Activated T-cell treated with anti-CD3 and anti-CD28 coated beads, Interleukin-2, amount 50 U/mL, for 24 hours (primary cell): Measurements from ENCODE around the gene QARS1.

Source experiments
- DNase-seq: peaks from one replicate; pipeline ENCODE4 v3.0.0-alpha.2; 2020
- H3K27ac Mint-ChIP-seq: 2 replicates; pipeline ENCODE4 v1.8.0; 2020; ENCODE audit warnings: mild to moderate bottlenecking, mixed read lengths
- H3K27me3 Mint-ChIP-seq: 2 replicates; pipeline ENCODE4 v1.8.0; 2020; ENCODE audit warnings: mixed read lengths
- H3K36me3 Mint-ChIP-seq: 2 replicates; pipeline ENCODE4 v1.8.0; 2020; ENCODE audit warnings: low read depth, mixed read lengths
- H3K4me1 Mint-ChIP-seq: 2 replicates; pipeline ENCODE4 v1.8.0; 2020; ENCODE audit warnings: low read depth, mixed read lengths
- H3K4me3 Mint-ChIP-seq: 2 replicates; pipeline ENCODE4 v1.8.0; 2020; ENCODE audit warnings: mild to moderate bottlenecking, moderate library complexity, mixed read lengths
- H3K9me3 Mint-ChIP-seq: 2 replicates; pipeline ENCODE4 v1.8.0; 2020; ENCODE audit warnings: mixed read lengths

Gene QARS1

DNA sequence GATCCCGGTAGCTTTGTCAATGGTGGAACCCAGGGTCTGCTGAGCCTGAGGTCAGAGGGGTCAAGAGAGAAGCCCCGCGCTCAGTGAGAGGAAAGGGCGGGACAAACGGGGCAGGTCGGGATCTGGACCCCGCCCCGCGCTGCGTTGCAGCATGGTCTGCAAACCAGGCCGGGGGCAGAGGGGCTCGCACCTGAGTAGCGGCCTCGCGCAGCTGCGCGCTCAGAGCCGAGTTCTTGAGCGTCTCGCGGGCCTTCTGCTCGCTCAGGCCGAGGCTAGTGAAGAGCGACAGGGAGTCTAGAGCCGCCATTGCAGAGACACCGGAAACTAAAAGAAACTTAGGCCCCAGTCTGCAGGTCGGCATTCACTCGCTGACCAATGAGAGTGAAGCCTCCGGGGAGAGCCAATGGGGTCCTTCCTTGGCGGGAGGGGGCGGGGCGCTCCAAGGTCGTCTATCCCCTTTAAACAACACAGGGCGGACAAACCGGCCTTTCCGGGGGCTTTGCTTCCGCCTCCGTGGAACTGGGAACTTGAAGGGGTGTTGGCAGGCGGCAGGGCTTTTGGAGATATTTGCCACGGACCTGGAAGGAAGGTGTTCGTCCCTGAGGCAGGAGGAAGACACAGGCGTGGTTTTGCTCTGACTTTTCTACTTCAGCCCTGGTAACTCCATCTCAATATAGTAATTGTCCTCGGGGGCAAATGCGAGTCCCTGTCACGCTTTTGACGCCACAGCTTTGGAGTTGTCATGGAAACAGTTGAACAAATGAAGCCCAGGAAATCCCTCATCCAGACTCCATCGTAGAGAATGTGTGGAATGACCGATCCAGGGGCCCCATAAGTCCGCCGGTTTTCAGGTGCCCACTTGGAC lies at the start of gene QARS1:
QARS1 (minus strand) TSS at position 331 of the 865 bp plus-strand sequence; CDS start at position 307, 24 bp downstream.
- H3K27me3 Mint-ChIP-seq = no peaks in the 10 kb centered on the region
- peak within 1 kb of the TSS; percentile 99 for H3K4me3 Mint-ChIP-seq
- DNase-seq = peak; percentile 89
- peaks cover 80% of the 10 kb centered on the region for H3K36me3 Mint-ChIP-seq
- H3K4me1 Mint-ChIP-seq = peaks cover 33% of the 10 kb centered on the region
- peak within 1 kb of the TSS; percentile 98 for H3K27ac Mint-ChIP-seq
- H3K9me3 Mint-ChIP-seq = no peaks in the 10 kb centered on the region

DNA sequence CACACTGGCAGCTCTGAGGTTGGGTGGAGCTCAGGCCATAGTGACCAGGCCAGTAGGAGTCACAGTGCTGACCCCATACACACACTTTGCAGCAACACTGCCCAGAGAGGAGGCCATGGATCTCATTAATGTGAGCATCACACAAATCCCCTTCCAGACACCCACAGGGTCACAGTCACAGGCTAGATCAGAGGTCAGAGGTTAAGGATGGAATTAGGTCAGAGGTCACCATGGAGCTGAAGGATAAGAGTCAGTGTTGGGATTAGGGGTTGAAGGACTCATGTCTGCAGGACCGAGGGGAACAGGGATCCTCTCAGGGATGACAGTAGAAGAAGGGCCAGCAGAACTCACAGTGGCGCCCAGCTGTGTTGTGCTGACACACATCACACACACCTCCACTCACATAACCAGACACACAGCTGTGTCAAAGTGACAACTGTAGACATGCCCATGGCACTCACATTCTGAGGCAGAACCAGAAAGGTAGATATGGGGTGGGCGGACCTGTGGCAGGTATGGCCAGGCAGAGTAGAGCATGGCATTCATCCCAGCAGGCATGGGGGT lies 48.9 kb upstream of the QARS1 start:
- H3K4me3 Mint-ChIP-seq = no peak overlapping the region
- DNase-seq = no peak
- peaks cover 3% of the 10 kb centered on the region for H3K4me1 Mint-ChIP-seq
- H3K27ac Mint-ChIP-seq = no peak overlapping the region
- H3K36me3 Mint-ChIP-seq = no peaks in the 10 kb centered on the region
- no peaks in the 10 kb centered on the region for H3K27me3 Mint-ChIP-seq
- no peaks in the 10 kb centered on the region for H3K9me3 Mint-ChIP-seq

DNA sequence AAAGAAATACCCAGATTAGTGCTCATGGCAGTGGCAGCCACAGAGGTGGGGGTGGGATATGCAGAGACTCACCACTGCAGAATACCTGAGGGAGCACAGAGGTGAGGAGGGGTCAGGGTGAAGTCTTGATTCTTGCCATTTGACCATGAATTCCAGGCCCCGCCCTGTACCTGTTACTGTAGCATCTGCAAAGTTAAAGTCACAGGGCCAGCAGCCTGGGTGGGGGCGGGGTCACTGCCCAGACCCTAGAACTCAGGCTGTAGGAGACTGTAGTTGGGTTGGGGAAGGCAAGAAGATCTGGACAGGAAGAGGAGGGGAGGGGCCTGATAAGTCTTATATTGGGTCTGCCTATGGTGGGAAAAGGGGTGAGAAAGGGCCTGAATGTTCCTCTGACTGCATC lies 47.1 kb upstream of the QARS1 start:
- Mint-ChIP-seq H3K27ac (no peak overlapping the region), H3K27me3 (no peaks in the 10 kb centered on the region), H3K36me3 (no peaks in the 10 kb centered on the region), H3K4me1 (no peaks in the 10 kb centered on the region), H3K4me3 (no peak overlapping the region), H3K9me3 (no peaks in the 10 kb centered on the region)
- DNase-seq = no peak

DNA sequence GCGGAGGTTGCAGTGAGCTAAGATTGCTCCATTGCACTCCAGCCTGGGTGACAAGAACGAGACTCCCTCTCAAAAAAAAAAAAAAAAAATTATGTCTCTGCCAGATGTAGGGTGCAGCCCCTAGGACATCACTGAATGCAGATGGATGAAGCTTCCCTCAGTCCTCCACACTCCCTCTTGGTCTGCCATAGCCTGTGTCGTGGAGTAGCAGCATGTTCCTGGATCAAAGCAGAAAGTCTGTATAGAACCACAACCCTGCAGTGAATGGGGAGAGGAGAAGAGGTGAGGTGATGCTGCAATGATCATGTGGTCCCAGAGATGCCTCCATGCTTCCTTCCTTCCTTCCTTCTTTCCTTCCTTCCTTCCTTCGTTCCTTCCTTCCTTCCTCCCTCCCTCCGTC lies 43.6 kb upstream of the QARS1 start:
- Mint-ChIP-seq H3K4me1 (no peaks in the 10 kb centered on the region), H3K36me3 (no peaks in the 10 kb centered on the region), H3K27me3 (no peaks in the 10 kb centered on the region), H3K4me3 (no peak overlapping the region), H3K27ac (no peak overlapping the region), H3K9me3 (no peaks in the 10 kb centered on the region)
- DNase-seq = no peak

DNA sequence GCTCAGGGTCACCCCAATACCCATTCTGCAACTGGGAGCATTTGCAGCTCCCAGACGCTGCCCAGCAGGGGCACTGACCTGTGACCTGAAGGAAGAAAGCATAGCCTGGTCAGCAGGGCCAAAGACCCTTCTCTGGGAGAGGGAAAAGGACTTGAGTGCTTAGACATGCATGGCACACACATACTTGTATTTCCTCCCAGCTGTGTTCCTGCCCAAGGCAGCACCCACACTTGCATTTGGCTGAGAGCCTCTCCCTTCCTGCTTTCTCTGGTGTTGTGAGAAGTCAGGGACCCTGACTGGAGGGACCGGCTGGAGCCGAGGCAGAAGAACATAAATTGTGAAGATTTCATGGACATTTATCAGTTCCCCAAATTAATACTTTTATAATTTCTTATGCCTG lies 35.5 kb upstream of the QARS1 start:
- Mint-ChIP-seq H3K4me1 (no peaks in the 10 kb centered on the region), H3K27ac (no peak overlapping the region), H3K27me3 (peaks cover 6% of the 10 kb centered on the region), H3K36me3 (no peaks in the 10 kb centered on the region), H3K4me3 (no peak overlapping the region), H3K9me3 (peaks cover 4% of the 10 kb centered on the region)
- DNase-seq = no peak

DNA sequence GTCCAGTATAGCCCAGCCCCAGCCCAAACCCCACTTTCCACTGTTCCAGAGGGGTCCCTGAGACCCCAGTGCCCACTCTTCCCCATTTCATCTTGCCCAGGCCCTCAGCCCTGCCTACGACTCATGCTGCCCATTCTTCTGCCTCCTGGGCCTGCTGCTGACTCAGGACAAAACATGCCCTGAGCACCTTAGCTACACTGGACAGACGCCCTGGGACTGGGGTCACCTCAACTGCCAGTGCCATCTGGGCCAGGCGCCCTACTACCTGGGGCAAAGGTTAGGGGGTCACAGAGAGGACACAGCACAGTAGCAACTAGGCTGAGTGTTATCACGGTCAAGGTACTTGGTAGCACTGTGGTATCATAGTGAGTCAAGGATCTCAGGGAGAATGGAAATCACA lies 30.9 kb upstream of the QARS1 start:
- H3K27me3 Mint-ChIP-seq = peaks cover 33% of the 10 kb centered on the region
- no peak overlapping the region for H3K4me3 Mint-ChIP-seq
- H3K27ac Mint-ChIP-seq = no peak overlapping the region
- H3K36me3 Mint-ChIP-seq = no peaks in the 10 kb centered on the region
- peaks cover 1% of the 10 kb centered on the region for H3K4me1 Mint-ChIP-seq
- DNase-seq = no peak
- no peaks in the 10 kb centered on the region for H3K9me3 Mint-ChIP-seq

DNA sequence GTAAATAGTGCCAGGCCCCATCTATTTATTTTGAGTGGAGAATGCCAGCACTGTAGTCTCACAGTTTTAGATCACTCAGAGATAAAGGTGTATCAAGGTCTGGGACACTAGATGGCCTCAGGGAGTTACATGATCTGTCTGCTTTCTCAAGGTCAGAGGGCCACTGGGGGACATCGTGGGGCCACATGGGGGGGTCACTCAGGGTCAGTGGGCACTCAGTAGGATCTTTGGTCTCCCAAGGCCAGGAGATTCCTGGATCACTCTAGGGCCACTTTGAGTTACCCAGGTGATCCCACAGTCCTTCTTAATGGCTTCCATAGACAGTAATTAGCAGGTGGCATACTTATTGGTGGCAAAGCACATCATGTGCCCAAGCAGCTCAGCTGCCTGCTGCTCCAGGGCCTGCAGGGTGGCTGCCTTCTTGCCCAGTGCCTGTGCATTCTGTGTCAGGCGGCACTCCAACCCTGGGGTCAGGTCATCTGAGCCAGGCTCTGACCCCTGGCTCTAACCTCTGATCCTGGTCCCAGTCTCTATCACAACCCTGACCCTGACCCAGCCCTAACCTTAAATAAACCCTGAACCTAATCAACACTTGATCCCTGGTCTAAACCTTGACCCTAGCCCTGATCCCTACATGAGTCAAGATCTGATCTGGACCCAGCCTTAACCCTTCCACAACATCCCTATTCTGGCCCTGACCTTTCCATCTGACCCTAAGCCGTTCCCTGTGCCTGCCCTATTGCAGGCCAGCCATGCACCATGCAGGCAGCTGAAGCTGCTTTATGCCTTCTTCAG lies 30.1 kb upstream of the QARS1 start:
- Mint-ChIP-seq H3K36me3 (no peaks in the 10 kb centered on the region), H3K9me3 (no peaks in the 10 kb centered on the region), H3K4me3 (no peak overlapping the region), H3K27me3 (peaks cover 33% of the 10 kb centered on the region), H3K4me1 (peaks cover 1% of the 10 kb centered on the region), H3K27ac (no peak overlapping the region)
- DNase-seq = no peak

DNA sequence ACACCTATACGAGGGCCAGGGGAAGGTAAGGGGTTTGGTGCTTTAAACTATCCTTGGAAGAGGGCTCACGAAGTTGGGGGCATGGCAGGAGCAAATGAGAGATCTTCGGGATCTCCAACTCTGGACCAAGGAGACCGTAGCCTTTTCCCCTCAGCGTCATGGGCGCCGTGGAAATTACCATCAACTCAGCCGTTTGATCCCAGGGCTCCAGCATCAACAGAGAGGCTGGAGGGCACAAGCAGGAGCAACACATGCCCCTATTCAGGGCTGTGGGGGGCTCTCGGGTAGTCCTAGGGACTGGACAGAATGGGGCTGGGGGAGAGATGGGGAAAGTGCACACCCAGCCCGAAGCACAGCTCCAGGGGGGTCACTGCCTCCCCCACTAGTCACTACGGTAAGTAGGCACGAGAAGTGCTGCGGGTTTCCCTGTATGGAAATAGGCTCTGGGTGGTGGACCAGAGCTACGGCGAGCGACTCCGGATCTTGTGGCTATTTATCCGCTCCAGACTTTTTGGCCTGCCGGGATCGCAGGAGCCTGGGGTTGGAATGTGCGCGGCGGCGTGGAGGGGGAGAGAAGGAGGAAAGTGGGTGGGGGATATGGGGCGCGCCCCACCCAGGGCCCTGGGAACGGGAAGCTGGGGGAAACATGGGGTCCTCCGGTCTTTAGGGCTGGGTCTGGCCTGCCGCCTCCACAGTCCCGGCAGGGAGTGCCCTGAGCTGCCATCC lies 28.8 kb upstream of the QARS1 start:
- Mint-ChIP-seq H3K27ac (no peak overlapping the region), H3K9me3 (no peaks in the 10 kb centered on the region), H3K4me1 (peaks cover 1% of the 10 kb centered on the region), H3K36me3 (no peaks in the 10 kb centered on the region), H3K4me3 (no peak overlapping the region), H3K27me3 (peaks cover 33% of the 10 kb centered on the region)
- DNase-seq = no peak

DNA sequence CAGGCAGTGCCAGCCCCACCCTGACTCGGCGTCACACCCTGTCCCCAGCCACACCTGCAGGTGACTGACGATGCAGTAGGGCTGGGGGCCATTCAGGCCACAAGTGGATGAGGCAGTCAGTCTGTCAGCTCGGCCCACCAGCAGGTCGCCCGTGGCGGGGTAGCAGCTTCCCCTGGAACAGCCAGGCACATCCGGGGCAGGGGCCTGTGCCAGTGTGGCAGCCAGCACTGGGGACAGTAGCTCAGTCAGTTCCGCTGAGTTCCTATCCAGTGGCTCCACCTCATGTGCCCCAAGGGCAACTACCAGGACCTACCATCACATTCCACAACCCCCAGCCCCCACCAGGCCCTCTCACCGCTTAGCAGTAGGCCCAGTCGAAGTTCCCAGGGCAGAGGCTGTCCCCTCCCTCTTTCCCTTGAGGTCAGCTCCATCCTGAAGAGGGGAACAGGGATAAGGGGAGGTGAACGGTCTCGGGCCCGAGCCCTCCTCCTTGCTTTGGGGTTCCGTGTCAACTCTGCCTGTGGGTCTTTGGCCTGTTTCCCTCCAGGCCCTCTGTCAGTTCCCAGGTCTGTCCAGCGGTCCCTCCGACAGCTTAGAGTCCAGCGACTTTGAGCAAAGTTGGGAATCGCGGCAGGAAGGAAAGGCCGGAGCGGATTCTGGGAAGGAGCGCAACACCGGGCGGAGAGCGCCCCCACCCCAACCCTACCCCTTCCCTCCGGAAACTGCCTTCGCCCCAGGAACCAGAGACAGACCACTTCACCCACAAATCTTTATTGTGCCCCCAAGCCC lies 28.1 kb upstream of the QARS1 start, which contains the start of gene LAMB2:
LAMB2 (minus strand) TSS at position 614 of the 789 bp plus-strand sequence; CDS start at position 431, 183 bp downstream.
- DNase-seq = no peak
- H3K27ac Mint-ChIP-seq = no peak within 1 kb of the TSS
- H3K4me3 Mint-ChIP-seq = no peak within 1 kb of the TSS
- peaks cover 30% of the 10 kb centered on the region for H3K27me3 Mint-ChIP-seq
- H3K9me3 Mint-ChIP-seq = no peaks in the 10 kb centered on the region
- H3K4me1 Mint-ChIP-seq = peaks cover 1% of the 10 kb centered on the region
- no peaks in the 10 kb centered on the region for H3K36me3 Mint-ChIP-seq

DNA sequence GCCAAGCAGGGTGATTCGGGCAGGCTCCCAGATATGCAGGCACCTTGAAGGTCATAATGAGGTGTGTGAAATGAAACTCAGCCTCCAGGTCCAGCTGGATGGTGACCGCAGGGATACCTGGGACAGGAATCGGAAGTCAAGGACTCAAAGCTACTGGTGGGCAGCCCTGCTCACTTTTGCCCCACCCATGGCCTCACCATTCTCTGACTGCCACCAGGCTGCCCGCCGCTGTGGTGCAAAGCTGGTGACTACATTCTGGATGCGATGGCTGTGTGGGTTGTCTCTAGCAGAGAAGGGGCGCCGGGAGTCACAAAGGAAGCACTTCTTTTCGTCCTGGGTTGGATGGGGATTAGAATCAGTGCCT lies 27.5 kb upstream of the QARS1 start:
- no peaks in the 10 kb centered on the region for H3K9me3 Mint-ChIP-seq
- no peak for DNase-seq
- H3K27ac Mint-ChIP-seq = no peak overlapping the region
- H3K4me1 Mint-ChIP-seq = peaks cover 1% of the 10 kb centered on the region
- no peaks in the 10 kb centered on the region for H3K36me3 Mint-ChIP-seq
- peaks cover 27% of the 10 kb centered on the region for H3K27me3 Mint-ChIP-seq
- H3K4me3 Mint-ChIP-seq = no peak overlapping the region

DNA sequence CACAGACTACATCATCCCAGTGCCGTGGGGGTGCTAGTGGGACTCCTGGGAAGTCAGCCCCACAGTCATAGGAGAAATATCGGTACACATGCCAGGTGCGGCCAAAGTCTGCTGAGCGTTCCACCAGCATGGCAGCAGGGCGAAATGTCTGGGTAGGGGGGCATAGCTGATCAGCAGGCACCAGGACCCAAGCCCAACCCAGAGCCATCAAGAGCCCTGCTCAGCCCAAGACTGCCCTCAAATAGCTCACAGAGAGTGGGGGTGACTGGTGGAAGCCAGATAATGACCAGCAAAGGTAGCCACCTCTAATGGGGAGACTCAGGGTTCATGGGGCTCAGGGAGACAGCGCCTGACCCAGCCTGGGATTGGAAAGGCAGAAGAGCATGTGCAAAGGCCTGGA lies 27.0 kb upstream of the QARS1 start:
- H3K27me3 Mint-ChIP-seq = peaks cover 27% of the 10 kb centered on the region
- H3K4me3 Mint-ChIP-seq = no peak overlapping the region
- H3K36me3 Mint-ChIP-seq = no peaks in the 10 kb centered on the region
- H3K9me3 Mint-ChIP-seq = no peaks in the 10 kb centered on the region
- no peak overlapping the region for H3K27ac Mint-ChIP-seq
- peaks cover 1% of the 10 kb centered on the region for H3K4me1 Mint-ChIP-seq
- no peak for DNase-seq

DNA sequence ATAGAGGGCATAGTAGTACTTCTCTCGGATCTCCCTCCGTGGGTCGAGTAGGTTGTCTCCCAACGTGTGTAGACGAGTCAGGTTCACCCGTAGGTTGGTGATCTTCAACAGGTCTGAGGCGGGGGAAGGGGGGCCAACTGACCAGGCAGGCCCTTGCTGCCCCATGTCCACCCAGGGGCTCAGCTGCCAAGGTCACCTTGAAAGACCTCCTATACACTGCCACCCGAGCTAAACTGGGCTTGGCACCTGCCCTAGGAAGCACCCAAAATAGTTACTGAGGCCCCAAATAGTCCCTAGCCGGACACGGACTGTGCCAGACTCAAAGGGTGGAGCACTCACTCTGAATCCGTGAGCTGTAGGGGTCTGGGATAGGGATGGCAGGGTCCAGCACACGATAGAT lies 26.5 kb upstream of the QARS1 start:
- no peaks in the 10 kb centered on the region for H3K9me3 Mint-ChIP-seq
- peaks cover 1% of the 10 kb centered on the region for H3K4me1 Mint-ChIP-seq
- H3K36me3 Mint-ChIP-seq = no peaks in the 10 kb centered on the region
- DNase-seq = no peak
- no peak overlapping the region for H3K27ac Mint-ChIP-seq
- H3K4me3 Mint-ChIP-seq = no peak overlapping the region
- H3K27me3 Mint-ChIP-seq = peaks cover 27% of the 10 kb centered on the region

DNA sequence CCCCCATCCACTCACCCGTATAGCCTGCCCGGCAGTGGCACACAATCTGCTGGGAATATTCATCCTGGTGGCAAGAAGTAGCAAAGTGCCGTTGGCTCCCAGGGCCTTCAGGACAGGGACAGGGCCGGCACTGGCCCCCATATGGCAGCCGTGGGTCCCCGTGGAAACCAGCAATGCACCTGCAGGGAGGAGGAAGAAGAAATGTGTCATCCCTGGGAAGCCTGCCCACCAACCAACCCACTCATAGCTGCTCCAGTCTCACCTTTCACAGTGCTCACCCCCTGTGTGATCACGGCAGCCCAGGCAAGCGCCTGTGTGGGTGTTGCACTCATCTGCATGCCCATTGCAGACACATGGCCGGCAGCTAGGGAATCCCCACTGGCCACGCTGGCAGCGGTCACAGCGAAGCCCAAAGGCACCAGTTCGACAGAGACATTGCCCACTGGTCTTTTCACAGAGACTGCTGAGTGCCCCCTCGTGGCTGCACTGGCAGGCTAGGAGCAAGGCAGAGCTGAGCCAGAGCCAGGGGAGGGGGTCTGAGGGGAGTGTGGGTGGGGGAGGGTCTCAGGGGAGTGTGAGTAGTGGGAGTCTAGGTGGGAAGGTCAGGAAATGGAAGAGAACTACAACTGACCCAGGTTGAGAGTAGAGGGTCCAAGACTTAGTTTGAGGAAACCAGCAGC lies 20.6 kb upstream of the QARS1 start:
- H3K9me3 Mint-ChIP-seq = no peaks in the 10 kb centered on the region
- DNase-seq = no peak
- H3K36me3 Mint-ChIP-seq = peaks cover 3% of the 10 kb centered on the region
- no peak overlapping the region for H3K4me3 Mint-ChIP-seq
- H3K4me1 Mint-ChIP-seq = peaks cover 13% of the 10 kb centered on the region
- no peak overlapping the region for H3K27ac Mint-ChIP-seq
- H3K27me3 Mint-ChIP-seq = no peaks in the 10 kb centered on the region
